GM18498 (cell line): ENCODE results near the gene MMP15.
"Not testable (repeated sequence)": the region's sequence is repeated elsewhere in the genome, so short reads cannot be mapped to it uniquely, and the experiment has no call there.

Experiments
- ATAC-seq: cut with Tn5 transposase; IDR thresholded peaks from one replicate; pipeline ENCODE4 v1.9.1; 2021; ENCODE audit warnings: mild to moderate bottlenecking, moderate library complexity; ENCODE audit not compliant: unreplicated experiment

The MMP15 gene

DNA sequence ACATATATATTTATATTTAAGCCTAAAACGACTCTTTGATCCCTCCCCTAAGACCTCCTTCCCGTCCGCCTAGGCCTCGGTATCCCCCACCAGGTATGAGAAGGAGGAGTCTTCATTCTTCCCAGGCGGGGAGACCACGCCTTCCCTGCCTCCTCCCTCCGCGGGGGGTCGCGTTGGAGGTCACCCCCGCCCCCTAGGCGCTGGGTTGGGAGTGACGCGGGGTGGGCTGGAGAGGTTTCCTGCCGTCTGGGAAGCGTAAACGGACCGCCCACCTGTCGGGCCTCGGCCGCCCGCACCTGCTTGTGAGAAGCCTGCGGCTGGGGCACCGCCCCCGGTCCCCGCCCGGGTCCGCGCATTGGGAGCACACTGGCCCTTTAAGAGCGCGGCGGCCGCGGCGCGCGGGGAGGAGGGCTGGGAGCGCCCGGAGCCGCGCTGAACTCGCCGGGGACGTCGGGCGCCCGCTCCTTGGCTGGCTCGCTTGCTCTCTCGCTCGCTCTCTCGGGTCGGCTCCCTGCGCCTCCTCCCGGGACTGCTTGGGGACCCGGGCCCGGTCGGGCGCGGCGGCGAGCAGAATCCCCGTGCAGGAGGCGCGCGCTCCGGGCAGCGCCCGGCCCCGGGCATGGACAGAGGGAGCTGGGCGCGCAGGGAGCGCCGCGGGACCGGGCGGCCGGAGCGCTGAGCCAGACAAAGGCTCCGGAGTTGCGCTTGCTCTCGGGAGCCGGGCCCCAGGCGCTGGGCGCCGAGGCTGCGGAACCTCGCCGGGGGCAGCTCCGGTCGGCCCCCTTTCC is at the start of gene MMP15:
MMP15 (plus strand) TSS at position 404 of the 788 bp plus-strand sequence. CDS start 597 bp downstream, outside the sequence.
- peak; percentile 59 for ATAC-seq

DNA sequence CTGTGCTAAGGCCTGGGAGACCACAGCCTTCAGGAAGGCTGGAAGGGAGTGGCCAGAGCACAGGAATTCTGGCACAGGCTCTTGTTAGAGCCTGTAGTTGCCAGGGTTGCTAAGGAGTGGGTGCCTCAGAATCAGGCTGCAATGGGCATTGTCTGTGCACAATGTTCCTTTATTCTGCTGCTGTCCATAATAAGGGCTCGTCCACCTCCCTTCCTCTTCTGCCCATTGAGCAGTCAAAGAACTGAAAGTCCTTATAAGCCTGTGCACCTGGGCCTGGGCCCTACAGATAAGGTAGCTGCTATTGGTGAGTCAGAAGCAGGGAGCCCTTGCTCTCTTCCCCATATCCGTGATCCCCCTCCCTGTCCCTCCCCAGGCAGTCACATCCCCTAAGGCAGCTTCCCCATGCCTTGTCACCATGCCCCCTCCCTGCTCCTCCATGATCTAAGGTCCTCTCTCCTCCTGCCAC is 49.2 kb upstream of the MMP15 start:
- ATAC-seq, result no peak

DNA sequence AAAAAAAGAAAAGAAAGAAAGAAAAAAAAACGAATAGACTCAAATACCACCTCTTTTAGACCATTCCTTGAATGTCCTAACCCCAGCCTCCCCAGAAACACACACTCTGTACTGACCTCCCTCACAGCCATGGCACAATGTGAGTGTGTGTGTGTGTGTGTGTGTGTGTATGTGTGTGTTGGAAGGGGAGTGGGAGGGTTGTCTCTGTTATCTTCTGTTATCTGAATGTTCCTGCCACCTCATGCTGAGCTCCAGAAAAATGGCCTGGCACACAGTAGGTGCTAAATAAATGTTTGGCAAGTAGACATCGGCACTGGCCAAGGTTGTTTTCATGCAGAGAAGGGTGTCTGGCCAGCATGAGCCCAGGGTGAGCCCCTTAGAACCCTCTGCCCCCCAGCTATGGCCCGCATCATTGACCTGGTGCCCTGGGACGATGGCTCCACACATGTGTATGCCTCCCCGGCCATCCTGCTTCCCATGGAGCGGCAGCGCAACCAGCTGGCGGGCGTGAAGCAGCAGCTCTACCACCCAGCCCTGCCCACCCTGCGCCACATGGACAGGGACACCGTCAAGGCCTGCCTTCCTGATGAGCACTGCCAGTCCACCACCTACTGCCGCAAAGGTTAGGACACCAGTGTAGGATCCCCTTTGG is 48.0 kb upstream of the MMP15 start:
- ATAC-seq, result no peak

DNA sequence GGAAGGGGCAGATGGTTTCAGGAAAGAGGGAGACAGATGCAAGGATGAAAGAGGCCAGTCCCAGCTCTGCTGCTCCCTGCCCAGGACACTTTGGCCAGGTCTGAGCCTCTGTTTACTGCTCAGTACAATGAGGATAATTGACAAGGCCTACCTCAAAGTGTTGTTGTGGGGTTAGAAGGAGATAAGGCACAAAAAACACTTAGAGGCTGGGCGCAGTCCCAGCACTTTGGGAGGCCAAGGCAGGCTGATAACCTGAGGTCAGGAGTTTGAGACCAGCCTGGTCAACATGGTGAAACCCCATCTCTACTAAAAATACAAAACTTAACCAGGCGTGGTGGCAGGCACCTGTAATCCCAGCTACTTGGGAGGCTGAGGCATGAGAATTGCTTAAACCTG is 47.5 kb upstream of the MMP15 start:
- ATAC-seq, result not testable (repeated sequence)

DNA sequence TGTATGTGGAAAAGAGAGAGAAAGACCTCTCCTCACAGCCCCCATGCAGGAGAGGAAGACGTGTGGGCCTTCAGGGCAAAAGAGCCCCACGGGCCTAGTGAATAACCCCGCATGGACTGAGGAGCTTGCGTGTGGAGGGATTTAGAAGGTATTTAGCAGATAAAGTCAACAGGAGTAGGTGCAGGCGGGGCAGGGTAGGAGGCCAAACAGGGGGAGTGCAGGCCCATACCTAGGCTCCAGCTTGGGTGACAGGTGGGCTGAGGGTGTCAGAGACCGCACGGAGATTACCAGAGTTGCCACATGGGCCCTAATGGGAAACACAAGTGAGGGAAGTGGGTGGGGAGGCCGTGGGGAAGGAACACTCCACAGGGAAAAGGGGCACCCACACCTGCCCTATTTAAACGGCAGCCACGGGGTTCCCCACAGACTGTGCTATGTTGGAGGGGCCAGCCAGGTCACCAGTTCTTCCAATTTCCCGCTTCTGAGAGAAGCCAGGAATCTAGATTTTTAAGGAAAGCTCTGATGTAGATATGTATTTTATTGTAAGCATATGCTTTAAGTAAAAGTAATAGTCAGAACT is 46.5 kb upstream of the MMP15 start:
- ATAC-seq, result no peak

DNA sequence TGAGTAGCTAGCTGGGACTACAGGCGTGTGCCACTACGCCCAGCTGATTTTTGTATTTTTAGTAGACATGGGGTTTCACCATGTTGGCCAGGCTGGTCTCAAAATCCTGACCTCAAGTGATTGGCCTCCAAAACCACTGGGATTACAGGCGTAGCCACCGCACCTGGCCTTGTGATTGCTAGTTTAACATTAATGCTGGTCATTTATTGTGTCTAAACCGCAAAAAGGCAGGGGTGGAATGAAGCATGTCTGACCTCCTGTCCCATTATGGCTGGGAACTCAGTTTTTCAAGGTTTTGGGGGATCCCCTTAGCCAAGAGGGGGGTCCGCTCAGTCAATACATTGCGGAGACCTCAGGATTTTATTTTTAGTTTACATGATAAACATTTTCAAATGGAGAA is 43.9 kb upstream of the MMP15 start:
- ATAC-seq, result no peak

DNA sequence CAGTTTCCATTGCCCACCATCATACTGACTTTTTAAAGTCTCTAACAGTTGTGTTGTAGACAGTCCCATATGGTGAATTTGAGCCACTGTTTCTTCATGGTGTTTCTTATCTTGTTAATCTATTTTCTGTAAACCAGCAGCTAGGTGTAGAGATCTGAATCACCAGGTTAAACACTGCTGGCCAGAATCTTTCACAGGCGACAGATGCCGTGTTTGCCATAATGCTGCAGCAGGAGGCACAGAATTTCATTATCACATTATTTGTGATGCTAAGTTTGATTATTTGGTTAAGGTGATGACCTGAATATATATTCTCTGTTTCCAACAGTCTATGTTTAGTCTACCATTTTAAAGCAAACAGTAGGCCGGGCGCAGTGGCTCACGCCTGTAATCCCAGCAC is 43.2 kb upstream of the MMP15 start:
- ATAC-seq, result no peak

DNA sequence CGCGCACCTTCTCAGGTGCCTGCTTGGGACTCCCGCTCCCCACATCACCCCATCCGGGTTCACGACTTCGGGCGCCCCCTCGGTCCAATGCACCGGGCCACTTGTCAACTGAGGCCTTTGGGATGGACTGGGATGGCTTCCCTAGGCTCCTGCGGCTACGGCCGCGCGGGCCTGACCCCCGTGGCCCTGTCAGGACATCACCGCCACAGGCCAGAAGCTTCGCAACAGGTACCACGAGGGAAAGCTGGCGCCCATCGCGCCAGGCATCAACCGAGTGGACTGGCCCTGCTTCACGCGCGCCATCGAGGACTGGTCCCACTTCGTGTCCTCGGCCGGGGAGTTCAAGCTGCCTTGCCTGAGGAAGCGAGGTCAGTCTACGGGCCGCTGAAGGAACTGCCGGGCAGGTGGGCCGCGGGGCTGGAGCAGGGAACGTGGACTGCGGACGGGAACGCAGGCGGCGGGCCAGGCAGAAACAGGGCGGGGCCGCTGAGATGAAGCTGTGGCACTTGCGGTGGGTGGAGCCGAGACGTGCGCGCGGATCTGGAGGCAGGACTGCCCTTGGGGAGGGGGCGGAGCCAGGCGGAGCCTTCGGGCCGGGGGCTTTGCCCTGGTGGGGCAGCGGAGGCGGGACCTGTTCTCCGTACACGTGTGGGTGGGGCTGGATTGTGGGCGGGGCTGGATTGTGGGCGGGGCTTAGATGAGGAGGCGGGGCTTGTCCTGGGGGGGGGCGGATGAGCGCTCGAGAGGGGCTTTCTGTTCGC is 40.9 kb upstream of the MMP15 start:
- peak; percentile 88 for ATAC-seq

DNA sequence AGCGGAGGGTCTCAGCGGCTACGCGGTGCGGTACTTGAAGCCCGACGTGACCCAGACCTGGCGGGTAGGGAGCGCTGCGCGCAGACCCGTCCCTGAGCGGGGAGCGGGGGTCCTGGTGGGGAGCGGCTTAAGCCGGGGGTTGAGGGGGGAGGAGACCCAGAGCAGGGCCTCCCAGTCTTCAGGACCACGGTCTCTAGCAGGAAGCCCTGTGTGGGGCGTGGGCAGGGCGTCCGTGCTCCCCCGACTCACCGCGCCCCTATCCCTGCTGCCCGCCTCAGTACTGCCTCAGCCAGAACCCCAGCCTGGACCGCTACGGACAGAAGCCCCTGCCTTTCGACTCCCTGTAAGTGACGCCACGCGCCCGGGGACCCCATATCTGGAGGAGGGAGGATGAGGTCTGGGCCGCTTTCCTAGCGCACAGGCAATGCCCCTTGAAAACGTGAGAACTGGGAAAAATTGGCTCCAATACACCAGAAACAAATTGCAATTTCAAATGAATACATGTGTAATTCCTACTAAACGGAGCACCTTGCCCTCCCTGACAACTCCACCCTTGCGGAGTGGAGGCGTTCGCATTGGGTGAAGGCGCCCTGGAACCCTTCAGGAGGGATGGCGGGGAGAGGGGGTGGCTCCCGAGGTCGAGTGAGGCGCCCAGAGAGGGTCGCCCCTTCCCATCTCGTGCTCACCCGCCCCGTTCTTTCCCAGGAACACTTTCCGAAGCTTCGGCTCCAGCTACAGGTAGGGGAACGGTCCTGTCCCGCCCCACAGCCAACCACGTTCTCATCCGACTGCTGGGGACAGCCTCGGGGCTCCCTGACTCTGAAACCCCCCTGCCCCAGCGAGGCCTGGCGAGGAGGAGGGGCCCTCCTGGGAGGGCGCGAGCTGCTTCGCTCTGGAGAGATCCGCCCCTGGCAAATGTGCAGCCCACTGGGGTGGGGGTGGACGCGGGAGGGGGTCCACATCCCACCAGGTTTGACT is 40.1 kb upstream of the MMP15 start:
- peak; percentile 25 for ATAC-seq

DNA sequence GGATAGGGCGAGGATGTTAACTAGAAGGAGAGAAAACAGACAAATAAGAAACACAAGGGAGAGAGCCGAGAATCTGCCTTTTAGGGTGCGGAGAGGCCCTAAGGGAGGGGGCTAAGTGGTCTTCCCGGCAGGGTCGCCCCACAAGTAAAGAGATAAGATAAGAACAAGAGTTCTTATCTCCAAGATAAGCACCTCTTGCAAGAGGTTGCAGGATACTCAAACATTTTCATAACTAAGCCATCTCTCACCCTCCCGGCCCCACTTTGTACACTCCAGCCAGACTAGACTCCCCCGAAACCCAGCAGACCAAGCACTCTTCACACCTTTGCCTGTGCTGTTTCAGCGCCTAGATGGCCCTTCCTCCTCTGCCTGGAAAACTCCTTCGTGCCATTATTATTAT is 39.4 kb upstream of the MMP15 start:
- ATAC-seq, result no peak

DNA sequence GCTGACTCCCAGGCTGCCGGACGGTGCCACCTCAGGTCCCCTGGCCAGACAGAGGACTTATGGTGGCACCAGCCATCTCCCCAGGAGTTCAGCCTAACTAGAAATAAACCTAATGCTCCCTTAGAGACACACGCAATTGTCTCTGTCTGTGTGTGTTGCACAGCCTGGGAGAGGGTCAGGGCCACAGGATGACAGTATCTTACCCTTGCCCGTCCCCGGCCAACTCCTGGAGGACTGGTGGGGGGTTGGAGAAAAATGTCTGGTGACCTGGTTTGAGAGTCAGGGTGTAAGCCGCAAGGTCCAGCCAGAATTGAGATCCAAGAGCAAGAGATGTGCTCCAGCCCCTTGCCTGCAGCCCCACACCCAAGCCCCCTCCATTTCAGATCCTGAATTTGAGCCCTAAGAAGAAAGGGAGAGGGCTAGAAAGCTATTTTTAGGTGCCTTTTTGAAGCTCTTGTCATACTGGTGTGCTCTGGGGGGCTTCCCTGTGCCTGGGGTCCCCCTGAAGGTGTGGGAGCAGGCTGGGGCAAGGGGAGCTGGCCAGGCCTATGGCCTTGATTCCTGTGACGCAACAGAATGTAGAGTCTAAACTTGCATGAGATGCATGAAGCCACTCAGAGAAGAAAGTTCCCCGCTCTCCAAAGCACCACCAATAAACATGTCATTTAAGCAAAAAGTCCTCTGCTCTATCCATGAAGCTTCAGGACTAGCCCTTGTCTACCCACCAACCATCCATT is 37.9 kb upstream of the MMP15 start:
- no peak for ATAC-seq

DNA sequence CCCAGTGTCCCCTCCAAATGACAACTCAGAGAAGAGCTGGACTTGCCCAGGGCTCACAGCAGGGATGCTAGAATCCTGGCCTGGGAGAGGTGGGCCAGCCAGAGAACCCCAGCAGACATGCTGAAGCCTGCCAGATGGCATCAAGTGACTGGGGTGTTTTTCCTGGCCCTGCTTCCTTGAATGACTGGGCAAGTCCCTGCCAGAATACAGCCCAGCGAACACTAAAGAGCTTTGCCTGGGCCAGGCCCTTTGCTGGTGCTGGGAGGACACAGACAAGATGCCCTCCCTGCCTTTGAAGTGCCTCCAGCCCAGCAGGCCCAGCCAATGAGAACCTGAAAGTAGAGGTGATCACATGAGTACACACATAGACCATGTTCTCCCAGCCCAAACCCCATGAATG is 36.6 kb upstream of the MMP15 start:
- no peak for ATAC-seq

DNA sequence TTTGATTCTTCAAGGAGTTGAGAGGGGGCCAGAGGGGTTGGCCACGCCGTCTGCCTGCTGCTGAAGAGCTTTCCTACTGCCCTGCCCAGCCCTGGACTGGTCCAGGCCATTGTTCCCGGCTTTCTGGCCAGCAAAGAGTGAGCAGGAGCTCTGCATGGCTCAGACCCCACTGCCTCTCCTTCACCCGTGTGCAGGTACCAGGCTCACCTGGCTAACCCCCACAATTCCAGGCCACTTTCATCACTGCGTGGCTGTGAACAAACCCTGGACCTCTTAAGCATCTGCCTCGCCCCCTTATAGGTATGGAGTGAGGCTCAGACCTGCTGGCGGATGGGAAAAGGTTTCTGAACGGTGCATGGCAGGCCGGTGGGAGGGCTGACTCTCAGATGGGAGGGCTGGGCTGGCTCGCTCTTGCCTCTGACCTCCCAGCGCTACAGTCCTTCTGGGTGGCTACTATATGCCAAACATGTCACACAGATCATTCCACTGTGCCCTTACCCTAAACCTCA is 33.9 kb upstream of the MMP15 start:
- no peak for ATAC-seq

DNA sequence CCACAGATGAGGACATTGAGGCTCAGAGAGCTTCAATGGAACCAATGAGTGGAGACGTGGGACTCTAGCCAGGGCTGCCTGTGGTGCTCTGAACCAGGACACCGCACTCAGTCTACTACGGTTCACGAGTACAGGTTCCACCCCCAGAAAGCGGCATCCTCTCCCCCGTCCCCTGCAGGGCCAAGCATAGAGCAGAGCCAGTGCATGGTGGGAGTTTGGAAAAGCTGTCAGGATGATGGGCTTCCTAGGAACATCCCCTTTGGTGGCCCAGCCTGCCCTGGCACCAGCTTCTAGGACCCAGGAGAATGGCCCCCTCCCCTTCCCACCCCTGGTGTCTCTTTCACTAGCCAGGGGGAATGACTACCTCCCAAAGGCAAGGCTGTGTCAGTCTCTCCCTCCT is 33.5 kb upstream of the MMP15 start:
- ATAC-seq, result no peak

DNA sequence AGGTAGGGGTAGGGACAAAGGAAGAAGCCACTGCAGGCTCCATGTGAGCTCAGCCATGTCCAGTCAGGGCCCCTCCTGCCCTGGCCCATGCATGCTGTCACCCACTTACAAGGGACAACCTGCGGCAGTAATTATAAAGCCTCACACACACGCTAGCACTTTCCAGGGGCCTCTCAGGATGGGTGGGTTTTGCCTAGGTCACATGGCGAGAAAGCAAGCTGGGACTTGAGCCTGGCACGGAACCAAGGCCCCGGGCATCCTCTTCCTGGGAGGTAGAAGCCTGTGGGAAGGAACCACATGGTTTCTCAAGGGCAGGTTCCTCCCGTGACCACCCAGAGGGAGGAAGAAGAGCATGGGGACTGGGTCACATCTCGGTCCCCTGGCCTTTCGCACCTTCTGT is 32.1 kb upstream of the MMP15 start:
- ATAC-seq, result no peak

DNA sequence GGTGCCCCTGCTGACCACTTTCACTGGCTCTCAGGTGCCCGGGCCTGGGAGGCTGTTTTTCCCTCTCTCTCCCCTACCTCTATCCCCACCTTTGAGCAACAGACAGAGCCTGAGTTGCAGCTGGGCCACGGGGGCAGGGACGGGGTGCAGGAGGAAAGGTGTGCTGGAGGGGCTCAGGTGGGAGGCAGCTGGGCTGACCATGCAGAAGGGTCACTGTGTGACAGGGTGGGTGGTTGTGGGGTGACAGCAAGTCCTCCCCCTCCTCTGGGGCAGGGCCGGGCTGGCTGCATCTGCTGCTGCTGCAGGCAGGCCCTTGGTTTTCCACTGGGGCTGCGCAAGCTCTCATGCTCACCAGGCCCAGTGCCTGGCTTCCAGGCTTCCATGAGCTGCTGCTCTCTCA is 31.7 kb upstream of the MMP15 start:
- no peak for ATAC-seq

DNA sequence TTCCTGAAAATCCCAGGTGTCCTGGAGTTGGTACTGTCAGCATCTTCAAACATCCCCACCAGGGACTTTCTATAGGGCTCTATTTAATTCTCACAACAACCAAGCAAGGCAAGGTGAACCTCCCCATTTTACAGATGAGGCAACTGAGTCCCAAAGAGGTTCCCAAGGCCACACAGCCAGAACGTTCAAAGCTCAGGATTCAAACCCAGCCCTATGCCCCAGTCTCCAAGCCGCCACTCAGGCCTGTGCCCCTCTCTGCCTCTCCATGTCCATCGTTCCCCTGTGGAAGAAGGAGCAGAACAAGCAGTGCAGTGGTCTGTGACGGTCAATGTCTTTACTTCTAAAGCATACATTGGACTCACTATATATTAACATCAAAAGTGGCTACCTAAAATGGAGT is 31.2 kb upstream of the MMP15 start:
- no peak for ATAC-seq

DNA sequence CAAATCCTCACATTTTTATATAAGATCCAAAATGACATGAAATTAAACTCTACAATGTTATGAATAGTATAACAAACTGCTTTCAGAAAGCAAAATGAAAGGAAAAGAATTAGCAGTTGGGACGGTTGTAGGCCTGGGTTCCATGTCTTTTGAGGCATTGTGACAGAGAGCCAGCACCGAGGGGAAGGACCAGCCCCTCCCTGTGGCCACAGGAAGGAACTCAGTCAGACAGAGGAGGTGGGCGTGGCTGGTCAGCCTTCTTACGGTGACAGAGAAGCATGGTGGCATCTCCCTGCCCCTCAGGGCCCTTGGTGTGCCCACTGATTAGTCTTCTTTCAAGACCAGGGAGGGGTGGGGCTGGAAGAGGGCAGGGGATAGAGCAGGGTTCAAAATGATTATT is 30.8 kb upstream of the MMP15 start:
- peak; percentile 66 for ATAC-seq

DNA sequence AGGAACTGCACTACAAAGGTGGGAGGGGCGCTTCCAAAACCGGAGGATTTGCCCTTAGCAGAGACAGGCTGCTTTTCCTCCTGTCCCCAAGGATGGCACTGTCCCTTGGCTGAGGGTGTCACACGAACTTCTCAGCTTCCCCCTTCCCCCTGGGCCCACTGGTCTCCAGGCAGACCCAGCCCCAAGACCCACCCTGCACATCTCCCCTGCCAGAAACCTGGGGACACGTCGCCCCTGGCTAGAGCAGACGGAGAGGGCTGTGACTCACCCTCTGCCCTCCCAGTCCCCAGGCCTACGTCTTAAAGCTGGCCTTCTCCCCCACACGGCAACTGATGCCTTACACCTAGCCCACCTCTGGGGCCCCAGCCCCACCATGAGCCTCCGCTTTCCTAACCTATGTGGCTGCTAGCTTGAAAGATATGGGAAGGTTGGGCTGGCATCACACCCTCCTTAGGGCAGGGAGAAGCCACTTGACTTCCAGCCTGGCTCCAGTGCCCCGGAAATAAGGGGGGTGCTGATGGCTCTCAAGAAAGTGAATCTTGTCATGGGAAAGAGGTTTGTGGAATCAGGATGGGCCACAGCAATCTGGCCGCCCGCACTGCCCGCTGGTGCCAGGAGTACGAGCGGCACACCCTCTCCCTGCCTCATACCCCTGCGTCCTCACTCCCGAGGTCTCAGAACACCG is 29.7 kb upstream of the MMP15 start:
- no peak for ATAC-seq
